Mesenchymal stem cell (in vitro differentiated cells and primary cell): ENCODE results near the gene TRIM42.

Experiments
- DNase-seq: peaks from one replicate; pipeline ENCODE4 v3.0.0-alpha.2; 2013
- H2AFZ ChIP-seq: one replicate; pipeline ENCODE4 v1.6.1; 2013; ENCODE audit warnings: low read depth, mild to moderate bottlenecking, control low read depth, inconsistent platforms, low read length, moderate library complexity
- H2AK5ac ChIP-seq: 2 replicates; pipeline ENCODE4 v1.6.1; 2013; ENCODE audit warnings: low read length, moderate library complexity, mild to moderate bottlenecking, inconsistent platforms; ENCODE audit not compliant: severe bottlenecking
- H2BK120ac ChIP-seq: one replicate; pipeline ENCODE4 v1.6.1; 2013; ENCODE audit warnings: low read depth, mild to moderate bottlenecking, inconsistent platforms, low read length, moderate library complexity
- H2BK12ac ChIP-seq, 2 experiments: one replicate each; pipeline ENCODE4 v1.6.1; 2013; ENCODE audit warnings: inconsistent platforms in 2 of 2, low read length in 2 of 2, mild to moderate bottlenecking in 2 of 2, moderate library complexity in 2 of 2, control low read depth in 1 of 2
- H2BK15ac ChIP-seq: one replicate; pipeline ENCODE4 v1.6.1; 2013; ENCODE audit warnings: mild to moderate bottlenecking, low read depth, inconsistent platforms; ENCODE audit not compliant: poor library complexity, severe bottlenecking
- H2BK5ac ChIP-seq: 2 replicates; pipeline ENCODE4 v1.6.1; 2013; ENCODE audit warnings: low read depth, mild to moderate bottlenecking, low read length, control low read depth, inconsistent platforms; ENCODE audit not compliant: poor library complexity, severe bottlenecking
- H3K14ac ChIP-seq, 2 experiments: one replicate each; pipeline ENCODE4 v1.6.1; 2013; ENCODE audit warnings: inconsistent platforms in 2 of 2, low read length in 2 of 2, control low read depth in 1 of 2, mild to moderate bottlenecking in 1 of 2, moderate library complexity in 1 of 2
- H3K18ac ChIP-seq, 2 experiments: one replicate each; pipeline ENCODE4 v1.6.1; 2013; ENCODE audit warnings: inconsistent platforms in 2 of 2, low read length in 2 of 2, control low read depth in 1 of 2, low read depth in 1 of 2, mild to moderate bottlenecking in 1 of 2
- H3K23ac ChIP-seq, 2 experiments: one replicate each; pipeline ENCODE4 v1.6.1; 2013; ENCODE audit warnings: inconsistent platforms in 2 of 2, low read length in 2 of 2, mild to moderate bottlenecking in 2 of 2, moderate library complexity in 2 of 2, control low read depth in 1 of 2
- H3K27ac ChIP-seq: 2 replicates; pipeline ENCODE4 v1.5.1; 2013; ENCODE audit warnings: mild to moderate bottlenecking, moderate library complexity, low read length, control low read depth, inconsistent platforms; ENCODE audit not compliant: poor library complexity, severe bottlenecking
- H3K27me3 ChIP-seq, 2 experiments: 2 replicates each; pipeline versions ENCODE4 v1.6.1 to v1.7.0; 2013; ENCODE audit warnings: low read length in 2 of 2, mild to moderate bottlenecking in 2 of 2, moderate library complexity in 2 of 2, control low read depth in 1 of 2, inconsistent platforms in 1 of 2; ENCODE audit not compliant: control insufficient read depth in 1 of 2, insufficient read depth in 1 of 2
- H3K36me3 ChIP-seq, 2 experiments: 2 replicates each; pipeline versions ENCODE4 v1.6.1 to v1.7.0; 2013; ENCODE audit warnings: low read length in 2 of 2, control low read depth in 1 of 2, inconsistent platforms in 1 of 2, low read depth in 1 of 2, mild to moderate bottlenecking in 1 of 2; ENCODE audit not compliant: insufficient read depth in 2 of 2, control insufficient read depth in 1 of 2
- H3K4ac ChIP-seq, 2 experiments: one replicate each; pipeline ENCODE4 v1.6.1; 2013; ENCODE audit warnings: inconsistent platforms in 2 of 2, low read length in 2 of 2, mild to moderate bottlenecking in 2 of 2, moderate library complexity in 2 of 2, control low read depth in 1 of 2, low read depth in 1 of 2
- H3K4me1 ChIP-seq: 2 replicates; pipeline ENCODE4 v1.6.1; 2013; ENCODE audit warnings: low read depth, low read length, control low read depth; ENCODE audit not compliant: control insufficient read depth, insufficient read depth
- H3K4me2 ChIP-seq: 2 replicates; pipeline ENCODE4 v1.6.1; 2013; ENCODE audit warnings: low read length, mild to moderate bottlenecking, inconsistent platforms; ENCODE audit not compliant: poor library complexity, severe bottlenecking
- H3K4me3 ChIP-seq, 2 experiments: 2 replicates each; pipeline versions ENCODE4 v1.5.1 to v1.7.0; 2013; ENCODE audit warnings: low read length in 2 of 2, mild to moderate bottlenecking in 2 of 2, control low read depth in 1 of 2, low read depth in 1 of 2; ENCODE audit not compliant: insufficient read depth in 1 of 2
- H3K79me1 ChIP-seq: replicated peaks from 2 replicates; pipeline ENCODE4 v1.6.1; 2013; ENCODE audit warnings: mild to moderate bottlenecking, control low read depth, low read length, inconsistent platforms; ENCODE audit not compliant: poor library complexity, severe bottlenecking
- H3K9ac ChIP-seq: 2 replicates; pipeline ENCODE4 v1.7.0; 2013; ENCODE audit warnings: mild to moderate bottlenecking, low read length, moderate library complexity
- H3K9me3 ChIP-seq: 2 replicates; pipeline ENCODE4 v1.7.0; 2013; ENCODE audit warnings: mild to moderate bottlenecking, low read length; ENCODE audit not compliant: control insufficient read depth
- H4K8ac ChIP-seq: one replicate; pipeline ENCODE4 v1.6.1; 2013; ENCODE audit warnings: inconsistent platforms, mild to moderate bottlenecking, low read length, moderate library complexity
- H4K91ac ChIP-seq: one replicate; pipeline ENCODE4 v1.6.1; 2013; ENCODE audit warnings: mild to moderate bottlenecking, low read length, inconsistent platforms
- WGBS: methylation state at CpG from one replicate; pipeline ENCODE4 v1.1.7; 2013; ENCODE audit warnings: mixed read lengths; 5-methylcytosine and 5-hydroxymethylcytosine counted together

TRIM42 gene

GRCh38 chr3:140731440-140732119, 53.7 kb downstream of the TRIM42 start:
- Histone ChIP-seq H3K23ac (no peak overlapping the region), H3K4me1 (peaks cover 3% of the 10 kb centered on the region), H4K8ac (no peak overlapping the region), H3K9ac (no peak overlapping the region), H2BK5ac (no peak overlapping the region), H3K36me3 (no peaks in the 10 kb centered on the region), H3K4ac (no peak overlapping the region), H2AK5ac (no peak overlapping the region), H2AFZ (no peak overlapping the region), H3K14ac (no peak overlapping the region), H4K91ac (no peak overlapping the region), H2BK120ac (no peak overlapping the region), H3K9me3 (no peaks in the 10 kb centered on the region), H3K27me3 (peaks cover 0 to 20% of the 10 kb centered on the region in 2 experiments), H3K79me1 (no peaks in the 10 kb centered on the region), H3K27ac (no peak overlapping the region), H3K18ac (no peak overlapping the region), H2BK15ac (no peak overlapping the region), H2BK12ac (no peak overlapping the region), H3K4me2 (no peak overlapping the region), H3K4me3 (no peak overlapping the region)
- WGBS, result 91% methylated on average over 6 of the region's 6 CpGs
- no peak for DNase-seq

DNA sequence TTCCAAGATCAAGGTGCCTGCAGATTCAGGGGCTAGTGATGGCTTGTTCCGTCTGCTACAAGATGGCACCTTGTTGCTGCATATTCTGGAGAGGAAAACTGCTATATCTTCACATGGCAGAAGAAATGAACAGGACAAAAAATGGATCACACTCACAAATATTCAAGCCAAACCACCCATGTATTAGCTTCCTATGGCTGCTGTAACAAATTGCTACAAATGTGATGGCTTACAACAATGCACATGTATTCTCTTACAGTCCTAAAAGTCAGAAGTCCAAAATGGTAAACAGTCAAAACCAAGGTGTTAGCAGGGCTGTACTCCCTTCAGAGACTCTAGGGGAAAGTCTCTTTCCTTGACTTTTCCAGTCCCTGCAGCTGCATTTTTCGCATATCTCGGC, 55.8 kb downstream of the TRIM42 start:
- Histone ChIP-seq H3K9ac (no peak overlapping the region), H3K4me2 (no peak overlapping the region), H3K4me1 (peaks cover 2% of the 10 kb centered on the region), H3K4ac (no peak overlapping the region), H4K91ac (no peak overlapping the region), H3K79me1 (no peaks in the 10 kb centered on the region), H2BK12ac (no peak overlapping the region), H3K18ac (no peak overlapping the region), H3K36me3 (no peaks in the 10 kb centered on the region), H2BK5ac (no peak overlapping the region), H3K14ac (no peak overlapping the region), H3K9me3 (no peaks in the 10 kb centered on the region), H2BK15ac (no peak overlapping the region), H3K23ac (no peak overlapping the region), H3K27me3 (peaks cover 0 to 32% of the 10 kb centered on the region in 2 experiments), H2AK5ac (no peak overlapping the region), H3K4me3 (no peak overlapping the region), H3K27ac (no peak overlapping the region), H2BK120ac (no peak overlapping the region), H2AFZ (no peak overlapping the region), H4K8ac (no peak overlapping the region)
- WGBS, result 55% methylated on average over 3 of the region's 3 CpGs
- DNase-seq, result no peak

DNA sequence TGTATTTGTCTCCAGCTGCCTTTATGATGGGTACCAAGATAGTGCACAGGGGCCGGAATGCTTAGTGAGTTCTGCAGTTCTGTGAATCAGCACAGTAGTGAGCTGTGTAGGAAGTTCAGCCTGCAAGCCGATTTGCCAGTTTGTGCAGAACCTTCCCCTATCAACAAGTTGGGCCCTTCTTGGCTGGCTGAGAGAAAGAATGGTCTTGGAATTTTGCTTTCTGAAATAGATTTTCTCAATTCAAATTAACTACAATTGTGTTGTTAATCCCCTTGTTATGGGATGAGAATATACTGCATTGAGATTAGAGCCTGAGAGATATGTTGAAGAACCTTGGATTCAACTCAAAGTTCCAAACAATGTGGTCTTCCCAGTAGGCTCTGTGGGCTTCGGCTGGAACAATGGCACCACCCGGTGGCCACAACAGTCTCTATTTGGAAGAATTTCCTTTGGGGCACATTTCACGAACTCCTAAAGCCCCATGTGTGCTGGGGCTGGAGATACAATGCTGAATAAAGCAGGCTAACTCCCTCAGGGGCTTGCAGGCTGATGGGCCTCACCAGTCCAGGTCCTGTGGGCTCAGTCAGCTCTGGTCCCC, 59.1 kb downstream of the TRIM42 start:
- H3K9ac ChIP-seq, result no peak overlapping the region
- peaks cover 2% of the 10 kb centered on the region for H3K4me1 ChIP-seq
- WGBS, result 23% methylated on average over 5 of the region's 5 CpGs
- no peaks in the 10 kb centered on the region for H3K79me1 ChIP-seq
- no peaks in the 10 kb centered on the region for H3K36me3 ChIP-seq
- no peak overlapping the region for H2AK5ac ChIP-seq
- H4K8ac ChIP-seq, result peak overlapping the region; percentile 48
- peak overlapping the region in 1 of 2 experiments; percentile 11 for H3K4me3 ChIP-seq
- no peak overlapping the region for H3K4me2 ChIP-seq
- H2BK12ac ChIP-seq, result no peak overlapping the region
- H3K27ac ChIP-seq, result no peak overlapping the region
- H2BK5ac ChIP-seq, result no peak overlapping the region
- H2AFZ ChIP-seq, result no peak overlapping the region
- H2BK15ac ChIP-seq, result no peak overlapping the region
- no peak overlapping the region for H3K14ac ChIP-seq
- H3K9me3 ChIP-seq, result no peaks in the 10 kb centered on the region
- DNase-seq, result peak; percentile 6
- no peak overlapping the region for H3K4ac ChIP-seq
- H4K91ac ChIP-seq, result no peak overlapping the region
- H2BK120ac ChIP-seq, result no peak overlapping the region
- no peak overlapping the region for H3K18ac ChIP-seq
- H3K27me3 ChIP-seq, result peaks cover 7 to 49% of the 10 kb centered on the region in 2 experiments
- no peak overlapping the region for H3K23ac ChIP-seq

GRCh38 chr3:140742116-140742515, 64.3 kb downstream of the TRIM42 start:
- Histone ChIP-seq H3K4me3 (no peak overlapping the region), H2BK120ac (no peak overlapping the region), H3K4me2 (no peak overlapping the region), H3K27me3 (peaks cover 15 to 32% of the 10 kb centered on the region in 2 experiments), H3K27ac (no peak overlapping the region), H4K91ac (no peak overlapping the region), H3K9ac (no peak overlapping the region), H2AK5ac (no peak overlapping the region), H2AFZ (no peak overlapping the region), H3K9me3 (peaks cover 5% of the 10 kb centered on the region), H3K18ac (no peak overlapping the region), H3K4me1 (peaks cover 2% of the 10 kb centered on the region), H2BK15ac (no peak overlapping the region), H3K23ac (no peak overlapping the region), H2BK12ac (no peak overlapping the region), H4K8ac (no peak overlapping the region), H3K36me3 (no peaks in the 10 kb centered on the region), H2BK5ac (no peak overlapping the region), H3K4ac (no peak overlapping the region), H3K14ac (no peak overlapping the region), H3K79me1 (no peaks in the 10 kb centered on the region)
- DNase-seq, result no peak
- WGBS, result no CpG with 5 or more reads among the region's 2 CpGs
